Ureter (tissue), 1 donor: ENCODE results near the gene FBXO24. TPM values are rescaled to one million over a fixed set of nuclear protein-coding genes. Genes with fewer than 3 reads are reported as not detected.

Experiments used
- DNase-seq: peaks from one replicate; pipeline ENCODE4 v3.0.0-alpha.2; 2020; ENCODE audit warnings: low spot score
- total RNA-seq: library from RNA; stranded (reverse); gene quantifications from one replicate; pipeline ENCODE4 v1.2.4, GENCODE V29; 2023
- donor health status: DM: yes; HTN: yes; CAD: no.

The FBXO24 gene
- total RNA-seq, 1 donor from 2014 or later = 0.29 TPM

- DNase-seq = no peak
Observed at GRCh38 chr7:100574362-100575205, 11.5 kb upstream of the FBXO24 start.

DNA sequence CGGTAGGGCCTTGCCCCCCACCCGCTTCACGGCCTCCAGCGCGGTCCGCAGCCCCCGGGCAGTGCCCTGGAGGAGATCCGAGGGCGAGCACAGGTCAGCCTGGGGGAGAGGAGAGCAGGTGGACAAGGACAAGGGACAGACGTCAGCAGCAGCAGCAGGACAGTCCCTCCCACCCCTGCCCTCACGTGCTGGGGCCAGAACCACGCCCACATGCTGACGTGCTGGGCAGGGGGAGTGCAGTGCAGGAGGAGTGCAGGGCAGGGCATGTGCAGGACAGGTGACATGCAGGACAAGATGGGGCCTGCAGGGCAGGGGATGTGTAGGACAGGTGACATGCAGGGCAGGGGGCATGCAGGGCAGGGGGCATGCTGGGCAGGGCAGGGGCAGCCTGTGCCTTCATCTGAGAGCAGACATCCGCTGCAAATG is 10.9 kb upstream of the FBXO24 start:
- DNase-seq = no peak

- DNase-seq = no peak
Observed at GRCh38 chr7:100575746-100576383, 10.3 kb upstream of the FBXO24 start.

DNA sequence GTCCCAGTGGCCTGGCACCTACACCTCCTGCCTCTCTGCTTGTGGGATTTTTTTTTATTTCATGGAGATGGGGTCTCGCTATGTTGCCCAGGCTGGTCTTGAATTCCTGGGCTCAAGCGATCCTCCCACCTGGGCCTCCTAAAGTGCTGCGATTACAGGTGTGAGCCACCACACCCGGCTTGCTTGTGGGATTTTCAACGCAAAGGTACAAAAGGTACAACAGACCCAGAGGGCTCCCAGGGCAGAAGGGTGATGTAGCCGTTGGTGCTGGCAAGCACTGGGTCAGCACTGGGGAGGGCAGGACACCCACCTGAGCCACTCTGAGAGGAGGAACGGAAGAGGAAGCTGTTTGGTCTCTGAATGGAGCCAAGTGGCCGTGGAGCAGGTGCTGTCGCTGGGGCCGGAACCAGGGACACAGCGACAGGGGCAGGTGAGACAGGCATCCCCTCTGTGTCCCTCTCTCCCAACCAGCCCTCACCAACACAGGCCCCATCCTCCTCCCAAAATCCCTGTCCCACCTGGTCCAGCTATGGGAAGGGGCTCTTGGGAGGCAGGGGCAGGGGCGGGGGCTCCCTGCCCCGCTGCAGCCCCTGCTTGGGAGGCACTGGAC is 9.6 kb upstream of the FBXO24 start:
- no peak for DNase-seq

GRCh38 chr7:100577103-100577502 is 9.0 kb upstream of the FBXO24 start:
- no peak for DNase-seq

DNA sequence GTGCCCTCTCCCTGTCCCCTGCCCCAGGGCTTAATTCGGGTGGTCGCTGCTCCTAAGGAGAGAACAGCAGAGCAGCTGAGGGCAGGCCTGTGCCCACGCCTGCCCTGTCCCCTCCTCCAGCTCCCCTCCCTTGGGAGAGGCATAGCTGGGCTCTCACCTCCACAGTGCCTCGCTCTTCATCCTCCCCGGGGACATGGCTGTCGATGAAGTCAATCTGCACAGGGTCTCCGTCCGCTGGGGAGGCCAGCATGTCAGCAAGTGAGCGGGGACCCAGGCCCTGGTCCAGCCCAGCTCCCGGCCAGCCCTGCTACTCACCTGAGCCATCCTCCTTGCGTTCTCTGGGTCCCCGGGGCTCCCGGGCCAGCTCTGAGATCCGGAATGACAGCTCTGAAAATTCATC is 8.6 kb upstream of the FBXO24 start:
- no peak for DNase-seq

- no peak for DNase-seq
Observed at GRCh38 chr7:100578246-100579183, 7.6 kb upstream of the FBXO24 start.

GRCh38 chr7:100580466-100581283 is 5.5 kb upstream of the FBXO24 start:
- DNase-seq = no peak

DNA sequence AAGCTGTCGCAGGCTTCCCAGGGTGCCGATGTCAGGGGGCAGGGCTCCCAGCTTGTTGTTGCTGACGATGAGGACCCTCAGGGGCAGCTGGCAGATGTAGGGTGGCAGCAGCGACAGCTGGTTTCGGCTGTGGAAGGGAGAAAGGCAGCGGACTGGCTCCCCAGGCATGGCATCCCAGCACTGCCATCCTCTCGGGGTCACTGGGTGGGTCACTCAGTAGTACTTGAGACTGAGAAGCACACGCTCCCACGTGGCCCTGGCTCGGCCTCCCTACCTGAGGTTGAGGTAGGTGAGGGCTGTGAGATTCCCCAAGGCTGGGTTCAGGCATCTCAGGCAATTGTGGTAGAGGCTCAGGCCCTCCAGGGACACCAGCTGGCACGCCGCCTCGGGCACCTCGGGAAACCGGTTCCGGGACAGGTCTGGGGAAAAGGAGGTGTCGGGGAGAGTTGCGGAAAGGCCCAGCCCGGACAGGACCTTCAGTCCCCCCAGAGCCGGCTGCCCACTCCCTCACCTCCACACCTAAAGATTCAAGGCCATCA is 4.0 kb upstream of the FBXO24 start:
- peak; percentile 79 for DNase-seq

DNA sequence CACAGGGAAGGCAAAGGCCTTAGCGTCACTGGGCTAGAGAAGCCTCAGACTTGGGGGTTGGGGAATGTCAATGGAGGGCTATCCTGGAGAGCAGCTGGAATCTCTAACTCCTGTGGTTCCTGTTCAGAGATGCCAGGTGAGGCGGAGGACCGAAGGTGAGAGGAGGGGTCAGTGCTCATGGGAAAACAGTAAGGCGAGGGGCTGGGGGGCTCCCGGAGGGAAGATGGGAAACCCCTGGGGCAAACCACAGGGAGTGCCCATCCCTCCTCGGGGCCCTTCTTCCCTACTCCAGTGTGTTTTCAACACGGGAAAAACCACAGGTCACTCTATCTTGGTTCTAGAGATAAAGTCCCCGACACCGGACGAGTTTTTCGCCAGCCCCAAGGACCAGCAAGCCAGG is 3.5 kb upstream of the FBXO24 start:
- DNase-seq = no peak

DNA sequence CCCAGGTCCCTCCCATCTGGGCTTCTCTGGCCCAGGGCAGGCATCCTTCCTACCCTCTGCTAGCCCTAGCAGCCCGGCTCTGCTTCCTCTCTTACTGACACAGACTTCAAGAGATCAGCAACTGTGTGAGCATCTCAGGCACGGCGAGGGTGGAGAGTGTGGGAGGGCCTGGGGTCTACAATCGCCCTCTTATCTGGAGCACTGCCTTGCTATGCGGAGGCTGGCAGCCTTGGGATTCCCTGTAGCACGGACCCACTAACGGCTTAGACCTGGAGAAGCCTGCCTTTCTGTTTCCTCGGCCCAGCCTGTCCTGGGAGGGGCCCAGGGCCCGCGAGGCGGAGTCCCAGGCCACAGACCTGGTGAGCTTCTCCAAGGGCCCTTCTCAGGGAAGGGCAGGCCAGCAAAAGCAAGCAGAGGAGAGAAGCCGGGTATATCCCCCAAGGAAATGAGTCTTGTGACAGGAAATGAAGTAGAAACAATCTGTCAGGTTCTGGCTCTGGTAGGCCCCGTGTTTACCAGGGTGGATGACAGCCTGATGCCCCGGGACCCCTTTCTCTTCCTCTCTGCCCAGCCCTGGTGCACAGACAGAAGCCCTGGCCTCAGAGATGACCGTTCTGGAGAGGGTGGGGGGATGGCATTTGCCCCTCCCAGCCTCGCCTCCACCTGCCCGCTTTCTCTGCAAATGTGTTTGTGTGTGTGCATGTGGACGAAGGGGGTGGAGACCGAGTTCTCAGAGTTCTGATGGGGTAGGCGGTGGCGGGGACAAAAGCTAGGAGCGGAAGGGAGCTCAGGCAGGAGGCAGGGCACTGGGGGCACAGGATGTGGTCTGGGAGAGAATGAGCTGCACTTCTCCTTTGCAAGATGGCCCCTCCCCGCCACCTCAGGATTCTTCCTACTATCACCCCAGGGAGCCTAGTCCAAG is 2.7 kb upstream of the FBXO24 start:
- no peak for DNase-seq

DNA sequence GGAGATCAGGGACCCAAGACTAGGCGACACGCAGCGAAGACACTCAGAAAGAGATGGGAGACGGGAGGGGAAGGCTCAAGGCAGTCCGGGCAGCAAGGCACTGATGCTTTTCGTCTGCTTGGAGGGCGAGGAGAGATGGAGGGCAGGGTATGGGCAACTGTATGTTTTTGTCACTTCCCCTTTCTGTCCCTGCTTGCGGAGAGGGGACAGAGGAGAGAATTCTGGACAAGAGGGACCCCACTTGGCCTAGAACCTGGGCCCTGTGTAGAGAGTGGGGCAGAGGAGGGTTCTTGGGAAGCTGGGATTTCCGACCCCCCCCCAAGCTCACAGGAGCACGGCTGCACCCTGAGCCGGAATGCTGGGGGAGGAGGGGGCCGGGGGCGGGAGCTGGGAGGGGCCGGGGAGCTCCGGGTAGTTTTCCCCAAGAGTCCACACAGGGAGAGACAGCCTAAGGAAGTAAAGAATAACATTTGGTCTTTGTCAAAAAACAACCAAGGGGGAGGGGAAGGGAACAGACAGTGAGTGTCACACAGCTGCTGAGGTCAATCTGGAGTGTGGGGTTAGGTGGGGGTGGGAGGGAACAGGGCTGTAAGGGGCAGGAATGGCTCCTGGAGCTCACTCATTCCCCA is 2.0 kb upstream of the FBXO24 start:
- no peak for DNase-seq

- DNase-seq = no peak
Observed at GRCh38 chr7:100584683-100585510, 1.2 kb upstream of the FBXO24 start.

DNA sequence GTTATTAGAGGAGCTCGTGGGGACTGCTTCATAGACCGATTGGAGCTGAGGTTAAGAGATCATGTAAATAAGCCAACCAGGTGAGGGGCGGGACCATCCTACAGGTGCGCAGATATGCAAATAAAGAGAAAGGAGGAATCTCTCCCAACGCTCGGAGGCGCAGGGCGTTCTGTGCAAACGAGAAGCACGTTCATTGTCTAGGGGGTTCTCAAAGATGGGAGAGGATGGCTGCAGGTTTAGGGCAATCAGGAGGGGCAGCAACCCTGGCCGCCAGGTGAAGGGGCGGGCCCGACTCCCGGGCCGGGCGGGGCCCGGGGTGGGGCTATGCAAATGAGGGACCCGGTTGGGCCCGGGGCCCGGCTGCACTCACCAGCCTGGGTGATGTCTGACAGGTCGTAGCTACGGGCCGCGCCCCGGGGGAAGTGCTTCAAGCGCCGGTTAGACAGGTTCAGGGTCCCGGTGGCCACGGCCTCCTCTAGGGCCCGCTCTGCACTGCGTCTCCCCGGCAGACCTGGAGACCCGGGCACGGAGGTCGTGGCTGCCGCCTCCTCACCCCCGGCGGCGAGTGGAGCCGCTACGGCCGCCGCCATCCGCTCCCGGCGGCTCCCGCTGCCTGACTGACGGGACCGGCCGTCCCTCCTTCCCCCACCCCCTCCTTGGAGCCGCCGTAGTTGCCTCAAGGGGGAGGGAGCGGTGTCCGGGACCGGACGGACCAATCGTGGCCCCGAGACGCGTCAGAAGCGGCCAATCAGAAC is 440 bp upstream of the FBXO24 start, which contains the start of gene LRCH4:
LRCH4 (minus strand) TSS at position 619 of the 755 bp plus-strand sequence; CDS start at position 590, 29 bp downstream.
- DNase-seq = peak; percentile 72

- DNase-seq = no peak
Observed at GRCh38 chr7:100588438-100588837, 2.3 kb downstream of the FBXO24 start.

DNA sequence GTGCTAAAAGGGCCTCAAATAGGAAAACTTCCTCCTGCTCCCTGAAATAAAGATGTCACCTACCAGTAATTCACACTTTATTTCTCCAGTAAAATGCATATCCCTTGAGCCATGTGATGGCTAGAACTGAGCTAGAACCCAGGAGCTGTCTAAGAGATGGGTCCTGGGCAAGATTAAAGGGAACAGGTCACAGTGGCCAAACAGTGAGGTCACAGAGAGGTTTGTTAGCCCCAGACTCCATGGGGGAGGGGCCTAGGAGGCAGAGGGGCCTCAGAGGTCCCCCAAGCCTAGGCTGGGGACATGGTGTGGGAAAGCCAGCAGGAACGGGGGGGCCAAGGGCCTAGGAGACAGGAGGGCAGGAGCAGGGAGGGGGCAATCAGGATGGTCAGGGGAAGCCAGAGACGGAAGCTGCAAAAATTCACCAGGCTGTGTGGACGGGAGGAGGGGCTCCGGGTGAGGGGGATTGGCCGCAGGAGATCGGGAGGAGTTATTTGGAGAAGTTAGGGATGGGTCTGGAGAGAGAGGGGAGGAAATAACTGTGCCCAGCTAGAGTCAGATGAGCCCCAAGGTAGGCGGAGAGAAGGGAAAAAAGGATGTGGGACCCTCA is 3.3 kb downstream of the FBXO24 start:
- no peak for DNase-seq
